HG03045 (cell line): ENCODE measurements around the gene KLHL5.

Experiments used
- ATAC-seq: cut with Tn5 transposase; IDR thresholded peaks from one replicate; pipeline ENCODE4 v1.9.1; 2021; ENCODE audit warnings: mild to moderate bottlenecking, moderate library complexity; ENCODE audit not compliant: unreplicated experiment

KLHL5 gene

DNA sequence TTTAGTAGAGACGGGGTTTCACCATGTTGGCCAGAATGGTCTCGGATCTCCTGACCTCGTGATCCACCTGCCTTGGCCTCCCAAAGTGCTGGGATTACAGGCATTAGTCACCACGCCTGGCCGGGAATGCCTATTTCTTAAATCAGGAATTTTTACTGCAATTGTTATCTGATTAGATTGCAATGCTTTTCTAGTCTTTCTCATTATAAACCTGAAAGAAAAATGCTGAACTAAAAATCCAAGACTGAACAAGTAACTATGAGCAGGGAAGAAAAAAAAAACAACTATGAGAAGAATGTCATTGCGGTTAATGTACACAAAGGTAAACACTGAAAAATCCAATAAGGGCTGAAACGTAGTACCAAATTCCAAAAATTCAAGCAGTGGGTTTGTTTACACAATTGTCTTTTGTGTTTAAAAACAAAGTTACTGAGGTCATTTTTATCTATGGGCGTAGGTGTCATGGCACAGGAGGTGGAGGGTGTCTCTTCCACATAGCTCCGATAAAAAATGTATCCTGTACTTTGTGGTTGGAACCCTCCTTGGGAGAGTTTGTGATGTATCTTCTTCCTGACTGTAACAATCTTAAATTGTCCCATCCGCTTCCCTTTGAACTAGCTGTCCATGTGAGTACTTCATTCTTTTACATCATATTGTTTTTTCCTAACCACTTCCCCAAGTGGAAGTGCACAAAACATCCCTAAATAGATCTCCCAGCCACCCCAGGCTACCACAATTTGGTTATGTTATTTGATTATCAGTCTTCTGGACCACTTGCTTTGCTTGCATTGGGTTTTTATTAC, 18.8 kb upstream of the KLHL5 start:
- no peak for ATAC-seq

DNA sequence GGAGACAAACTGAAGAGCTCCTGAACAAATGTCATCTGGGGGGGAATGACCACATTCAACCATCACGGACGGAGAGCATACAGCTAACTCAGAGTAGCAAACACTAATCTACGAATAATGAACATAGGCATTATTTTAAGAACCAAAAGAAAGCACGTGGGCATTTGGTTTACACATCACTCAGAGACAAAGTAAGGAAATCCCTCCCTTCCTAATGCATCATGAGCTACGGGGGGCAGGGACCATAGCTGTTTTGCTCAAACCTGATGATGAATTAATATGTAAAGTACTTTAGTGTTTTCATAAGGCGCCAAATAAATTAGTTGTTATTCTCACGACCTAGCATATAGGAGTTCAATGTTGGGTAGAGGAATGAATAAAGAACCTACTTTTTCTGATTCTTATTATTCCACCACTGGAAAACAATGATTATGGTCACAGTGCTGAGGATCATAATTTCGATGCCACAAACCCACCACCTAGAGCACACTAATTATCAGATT, 18.1 kb upstream of the KLHL5 start:
- ATAC-seq: no peak

DNA sequence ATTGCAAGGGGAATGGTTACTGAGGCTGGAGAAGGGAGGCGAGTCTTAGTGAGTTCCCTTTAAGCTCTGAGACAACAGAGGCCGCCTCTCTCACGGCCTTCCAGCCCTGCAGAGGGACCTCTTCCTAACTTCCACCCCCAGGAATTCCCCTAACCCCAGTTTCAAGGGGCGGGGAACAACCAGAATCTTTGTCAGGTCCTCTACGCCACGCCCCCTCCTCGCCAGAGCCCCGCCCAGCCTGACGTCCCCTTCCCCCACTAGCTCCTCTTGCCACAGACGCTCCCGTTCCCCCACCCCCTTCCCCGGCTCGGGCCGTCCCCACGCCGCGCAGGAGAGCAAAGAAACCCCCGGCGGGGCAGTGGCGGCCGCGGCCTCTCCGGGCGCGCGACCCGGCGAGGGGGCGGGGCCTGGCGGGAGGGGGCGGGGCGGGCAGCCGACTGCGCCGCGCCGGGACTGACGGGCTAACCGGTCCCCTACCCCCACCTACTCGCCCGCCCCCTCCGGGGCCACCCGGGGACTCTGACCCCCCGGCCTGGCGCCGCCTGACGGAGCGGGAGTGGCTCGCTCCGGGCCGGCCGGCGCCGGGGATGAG, 17.6 kb upstream of the KLHL5 start:
- ATAC-seq: peak; percentile 75

DNA sequence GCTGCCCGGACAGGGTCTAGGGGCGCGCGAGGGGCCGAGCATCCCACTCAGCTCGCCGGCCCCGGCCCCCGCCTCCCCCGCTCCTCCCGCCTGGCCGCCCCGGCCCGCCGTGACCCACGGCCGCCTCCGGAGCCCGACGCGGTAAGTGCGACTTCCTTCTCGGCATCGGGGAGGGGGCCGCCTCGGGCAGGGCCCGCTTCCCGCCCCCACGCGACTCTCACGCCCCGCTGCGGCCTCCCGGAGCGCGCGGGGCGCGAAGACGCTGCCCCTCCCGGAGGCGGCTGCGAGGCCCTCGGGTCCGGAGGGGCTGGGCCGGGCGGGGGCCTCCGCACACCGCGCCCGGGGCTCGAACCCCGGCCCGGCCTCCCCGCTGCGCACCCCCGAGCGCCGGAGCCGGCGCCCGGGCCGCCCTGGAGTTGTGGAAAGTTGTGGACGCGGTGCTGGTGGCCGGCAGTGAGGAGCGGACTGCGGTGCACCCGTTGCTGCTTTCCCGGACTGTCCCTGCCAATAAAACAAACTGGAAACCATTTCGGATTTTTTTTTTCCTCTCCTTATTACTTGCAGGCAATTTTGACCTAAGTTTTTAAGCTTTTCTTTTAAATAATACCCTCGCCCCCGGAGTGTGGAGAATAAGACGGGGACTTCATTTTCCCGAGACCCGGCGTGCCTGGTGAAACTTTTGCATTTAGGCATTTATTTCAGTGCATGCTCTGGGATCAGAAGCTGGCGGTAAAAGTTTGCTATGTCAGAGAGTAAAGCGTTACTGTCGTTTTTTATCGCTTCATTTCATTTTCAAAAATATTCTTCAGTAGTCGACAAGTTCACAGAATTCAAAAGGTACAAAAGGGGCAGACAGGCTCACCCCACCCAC, 16.8 kb upstream of the KLHL5 start:
- peak; percentile 32 for ATAC-seq

DNA sequence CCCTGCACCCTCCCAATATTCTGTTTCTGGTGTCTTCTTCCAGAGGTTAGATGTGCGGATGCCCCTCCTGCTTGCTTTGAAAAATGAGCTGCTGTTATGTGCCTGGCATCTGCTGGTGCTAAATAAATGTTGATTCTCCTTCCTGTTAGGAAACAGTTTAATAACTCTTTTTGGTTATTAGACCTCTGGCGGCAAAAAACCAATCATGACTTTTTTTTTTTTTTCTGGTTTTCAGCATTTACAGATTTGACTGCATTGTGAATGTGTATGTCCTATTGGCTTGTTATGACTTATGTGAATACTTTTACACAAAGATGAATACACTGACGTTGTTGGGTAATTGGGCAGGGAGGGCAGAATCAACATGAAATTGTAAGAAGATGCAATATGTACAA, 16.2 kb upstream of the KLHL5 start:
- no peak for ATAC-seq

DNA sequence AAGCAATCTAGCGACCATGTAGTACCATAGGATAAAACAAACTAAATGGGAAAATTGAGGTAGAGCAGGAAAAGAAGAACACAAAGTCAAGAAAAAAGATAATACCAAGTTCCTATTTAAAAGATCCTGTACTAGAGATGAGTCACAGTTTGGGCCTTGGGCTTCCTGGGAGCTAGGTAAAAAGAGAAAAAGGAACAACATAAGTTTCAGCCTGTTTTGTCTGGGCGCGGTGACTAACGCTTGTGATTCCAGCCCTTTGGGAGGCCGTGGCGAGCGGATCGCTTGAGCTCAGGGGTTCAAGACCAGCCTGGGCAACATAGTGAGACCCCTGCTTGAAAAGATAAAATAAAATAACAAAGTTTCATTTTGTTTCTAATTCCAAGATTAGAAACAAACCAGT, 15.8 kb upstream of the KLHL5 start:
- ATAC-seq: no peak

DNA sequence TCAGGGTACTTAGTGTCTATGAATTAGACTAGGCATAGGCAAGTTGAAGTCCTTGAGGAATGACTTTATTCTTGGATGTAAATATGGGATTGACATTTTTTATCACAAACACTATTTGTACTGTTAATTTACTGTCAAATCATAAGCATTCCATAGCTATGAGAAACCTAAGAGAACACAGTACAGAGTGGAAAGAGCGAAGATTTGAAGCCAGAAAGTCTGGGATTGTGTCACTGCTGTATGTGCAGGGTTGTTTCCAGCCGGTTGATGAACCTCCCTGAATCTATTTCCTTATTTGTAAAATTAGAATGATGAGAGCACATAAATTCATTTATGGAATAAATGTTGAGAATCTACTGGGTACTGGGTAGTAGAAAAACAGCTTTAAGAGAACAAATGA, 14.4 kb upstream of the KLHL5 start:
- no peak for ATAC-seq

DNA sequence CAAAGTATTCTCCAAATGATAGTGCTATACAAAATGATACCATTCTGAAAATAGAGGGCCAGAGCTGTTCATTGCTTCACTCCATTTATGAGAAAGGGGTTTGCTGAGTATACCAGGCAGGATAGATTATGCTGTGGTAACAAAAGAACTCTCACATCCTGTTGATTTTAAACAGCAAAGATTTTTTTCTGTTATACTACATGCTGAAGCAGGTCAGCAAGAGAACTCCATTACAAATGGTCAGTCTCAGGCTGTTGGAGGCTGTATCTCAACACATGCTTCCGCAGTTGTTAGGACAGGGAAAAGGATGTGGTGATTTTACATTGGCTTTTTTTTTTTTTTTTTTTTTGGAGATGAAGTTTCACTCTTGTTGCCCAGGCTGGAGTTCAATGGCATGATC, 13.7 kb upstream of the KLHL5 start:
- ATAC-seq: no peak

DNA sequence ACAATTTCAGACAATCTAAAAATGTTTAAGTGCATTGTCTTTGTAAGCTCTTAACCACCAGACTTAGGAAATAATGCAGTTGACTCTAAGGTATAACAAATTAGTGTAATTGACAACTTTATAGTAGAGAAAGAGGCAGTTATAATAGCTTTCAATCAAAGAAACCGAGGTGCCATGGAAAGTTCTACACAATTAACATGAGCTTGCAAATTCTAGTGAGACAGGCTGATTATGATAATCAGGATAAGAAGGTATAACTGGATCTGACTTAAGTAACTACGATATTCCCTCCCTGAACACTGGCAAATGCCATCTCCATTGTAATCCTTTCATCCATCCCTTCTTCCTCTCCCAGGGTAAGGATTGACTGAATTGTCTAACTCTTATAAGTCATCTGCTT, 11.4 kb upstream of the KLHL5 start:
- no peak for ATAC-seq

DNA sequence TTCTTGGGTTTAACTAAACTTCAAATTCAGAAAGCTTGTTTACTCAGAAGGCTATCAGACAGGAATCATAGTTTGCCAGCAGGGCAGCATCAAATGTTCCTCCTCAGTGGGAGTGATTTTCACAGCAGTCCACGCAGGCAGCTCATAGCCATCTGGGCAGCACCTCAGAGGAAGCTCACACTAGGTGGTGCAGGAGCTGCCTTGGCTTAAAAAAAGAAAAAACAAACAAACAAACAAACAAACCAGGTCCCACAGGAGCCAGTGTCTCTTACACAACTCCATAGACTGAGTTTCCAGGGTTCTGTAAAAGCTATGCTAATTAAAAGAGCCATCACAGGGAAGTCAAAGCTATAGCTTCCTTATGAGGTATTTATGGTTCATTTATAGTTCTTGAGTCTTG, 10.5 kb upstream of the KLHL5 start:
- no peak for ATAC-seq

DNA sequence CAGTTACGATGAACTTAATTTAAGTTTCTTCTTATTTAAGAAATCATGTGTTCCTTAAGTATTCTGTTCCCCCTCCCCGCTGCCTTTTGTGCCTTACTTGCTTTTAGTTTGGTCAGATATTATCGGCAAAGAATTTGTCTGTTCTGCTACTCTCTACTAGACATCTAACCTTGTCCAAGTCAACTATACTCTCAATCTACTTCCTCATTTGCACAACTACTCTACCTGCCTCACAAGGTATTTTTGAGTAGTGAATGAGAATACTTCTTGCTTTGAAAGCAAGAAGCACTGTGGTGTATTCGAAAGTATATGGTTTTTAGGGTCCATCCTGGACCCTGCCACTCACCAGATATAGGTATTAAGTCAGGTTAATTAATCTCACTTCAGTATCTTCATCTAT, 8.0 kb upstream of the KLHL5 start:
- no peak for ATAC-seq

DNA sequence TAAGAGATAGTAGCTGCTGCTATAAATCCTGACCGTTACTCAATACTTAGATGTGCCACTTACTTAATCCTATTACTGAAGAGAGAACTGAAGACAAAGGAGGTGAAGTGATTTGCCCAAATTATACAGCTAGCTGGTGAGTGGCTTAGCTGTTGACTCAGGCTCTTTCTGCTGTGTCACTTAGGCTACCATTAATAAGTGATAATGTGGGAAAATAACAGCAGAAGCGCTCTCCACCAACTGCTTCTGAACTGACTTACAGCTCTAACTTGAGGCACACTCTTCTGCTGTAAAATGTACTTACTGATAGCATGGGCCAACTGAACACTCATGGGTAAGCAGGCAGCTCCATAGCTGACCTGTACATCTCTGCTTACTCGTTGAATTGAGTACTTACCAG, 7.5 kb upstream of the KLHL5 start:
- ATAC-seq: no peak

DNA sequence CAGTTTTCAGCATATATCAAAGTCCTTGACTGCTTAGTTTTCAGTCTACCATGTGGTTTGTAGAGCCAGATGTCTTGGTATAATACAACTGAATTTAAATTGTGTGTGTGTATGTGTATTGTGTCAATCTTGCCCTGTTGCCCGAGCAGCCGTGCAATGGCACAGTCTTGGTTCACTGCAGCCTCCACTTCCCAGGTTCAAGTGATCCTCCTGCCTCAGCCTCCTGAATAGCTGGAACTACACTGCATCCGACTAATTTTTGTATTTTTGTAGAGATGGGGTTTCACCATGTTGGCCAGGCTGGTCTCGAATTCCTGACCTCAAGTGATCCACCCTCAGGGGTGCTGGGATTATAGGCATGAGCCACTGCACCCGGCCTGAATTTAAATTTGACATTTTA, 6.0 kb upstream of the KLHL5 start:
- no peak for ATAC-seq

DNA sequence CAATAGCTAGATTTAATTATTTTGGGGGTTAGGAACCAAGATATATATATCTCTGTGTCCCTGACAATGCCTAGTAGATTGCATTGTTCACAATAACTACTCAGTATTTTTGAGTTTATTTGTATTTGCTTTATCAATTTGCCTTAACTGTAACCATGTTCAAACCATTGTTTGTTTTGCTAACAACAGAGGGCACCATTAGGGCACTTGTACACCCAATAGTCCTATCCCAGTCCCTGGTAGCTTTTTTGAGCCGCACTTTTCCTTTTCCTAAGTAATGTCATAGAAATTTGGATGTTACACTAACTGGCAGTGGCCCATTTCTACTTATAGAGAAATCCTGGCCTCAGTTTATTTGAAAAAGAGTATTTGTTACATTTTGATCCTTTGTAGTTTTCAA, 575 bp upstream of the KLHL5 start:
- no peak for ATAC-seq

DNA sequence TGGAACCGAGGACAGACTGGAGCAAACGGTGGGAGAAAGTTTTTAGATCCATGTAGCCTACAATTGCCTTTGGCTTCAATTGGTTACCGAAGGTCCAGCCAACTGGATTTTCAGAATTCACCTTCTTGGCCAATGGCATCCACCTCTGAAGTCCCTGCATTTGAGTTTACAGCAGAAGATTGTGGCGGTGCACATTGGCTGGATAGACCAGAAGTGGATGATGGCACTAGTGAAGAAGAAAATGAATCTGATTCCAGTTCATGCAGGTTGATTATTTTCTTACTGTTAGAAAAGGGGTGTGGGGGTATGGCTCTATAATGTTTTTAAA, 702 bp downstream of the KLHL5 start:
- ATAC-seq: no peak

DNA sequence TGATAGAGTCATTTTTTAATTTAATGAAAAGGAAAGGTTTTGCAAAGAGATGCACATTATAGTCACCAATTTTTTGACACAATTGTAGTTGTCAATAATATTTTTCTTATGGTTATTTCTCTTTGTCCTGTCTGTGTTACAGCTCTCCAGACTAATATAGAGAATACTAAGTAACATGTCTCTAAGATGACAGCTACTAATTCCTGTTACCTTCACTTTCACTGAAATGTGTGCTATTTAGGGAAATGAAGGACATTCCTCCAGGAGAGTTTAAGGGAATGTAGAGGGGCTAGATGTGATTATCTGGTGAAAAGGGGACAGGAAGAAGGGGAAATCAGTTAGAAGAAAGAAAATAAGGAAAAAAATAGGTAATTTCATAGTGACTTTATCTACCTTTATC, 1.4 kb downstream of the KLHL5 start:
- ATAC-seq: no peak

DNA sequence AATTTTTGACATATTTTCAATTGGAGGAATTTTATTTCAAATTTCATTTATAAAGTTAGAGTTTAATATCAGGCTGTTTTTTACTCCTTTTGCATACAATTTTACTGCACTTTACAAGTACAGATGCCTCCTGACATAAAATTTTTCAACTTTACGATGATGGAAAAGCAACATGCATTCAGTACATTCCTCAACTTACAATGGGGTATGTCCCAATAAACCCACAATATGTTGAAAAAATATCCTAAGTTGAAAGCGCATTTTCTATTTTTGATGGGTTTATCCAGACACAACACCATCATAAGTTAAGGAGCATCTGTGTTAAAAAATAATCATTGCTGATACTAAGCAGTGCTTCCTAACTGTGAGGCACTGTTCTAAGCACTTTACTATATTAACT, 4.3 kb downstream of the KLHL5 start:
- ATAC-seq: no peak

DNA sequence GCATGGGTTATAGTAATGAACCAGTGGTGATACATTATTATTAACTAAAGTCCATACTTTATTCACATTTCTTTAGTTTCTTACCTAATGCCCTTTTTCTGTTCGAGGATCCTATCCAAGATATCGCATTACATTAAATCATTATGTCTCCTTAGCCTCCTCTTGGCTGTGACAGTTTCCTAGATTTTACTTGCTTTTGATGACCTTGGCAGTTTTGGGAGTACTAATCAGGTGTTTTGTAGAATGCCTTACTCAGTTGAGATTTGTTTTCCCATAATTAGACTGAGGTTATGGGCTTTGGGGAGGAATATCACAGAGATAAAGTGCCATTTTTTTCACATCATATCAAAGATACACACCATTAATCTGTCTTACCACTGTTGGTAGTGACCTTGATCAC, 5.0 kb downstream of the KLHL5 start:
- ATAC-seq: no peak

DNA sequence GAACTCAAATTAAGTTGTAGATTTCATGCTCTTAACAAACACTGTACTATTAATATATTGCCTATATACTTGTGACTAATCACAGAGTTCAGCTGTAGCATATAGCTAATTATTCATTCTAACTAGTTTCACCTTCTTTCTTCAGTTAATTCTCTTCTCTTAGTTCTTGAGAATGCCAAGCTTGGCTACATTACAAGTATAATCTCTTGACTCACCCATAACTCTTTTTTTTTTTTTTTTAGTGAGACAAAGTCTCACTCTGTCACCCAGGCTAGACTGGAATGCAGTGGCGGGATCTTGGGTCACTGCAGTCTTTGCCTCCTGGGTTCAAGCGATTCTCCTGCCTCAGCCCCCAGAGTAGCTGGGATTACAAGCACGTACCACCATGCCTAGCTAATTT, 5.4 kb downstream of the KLHL5 start:
- ATAC-seq: no peak

DNA sequence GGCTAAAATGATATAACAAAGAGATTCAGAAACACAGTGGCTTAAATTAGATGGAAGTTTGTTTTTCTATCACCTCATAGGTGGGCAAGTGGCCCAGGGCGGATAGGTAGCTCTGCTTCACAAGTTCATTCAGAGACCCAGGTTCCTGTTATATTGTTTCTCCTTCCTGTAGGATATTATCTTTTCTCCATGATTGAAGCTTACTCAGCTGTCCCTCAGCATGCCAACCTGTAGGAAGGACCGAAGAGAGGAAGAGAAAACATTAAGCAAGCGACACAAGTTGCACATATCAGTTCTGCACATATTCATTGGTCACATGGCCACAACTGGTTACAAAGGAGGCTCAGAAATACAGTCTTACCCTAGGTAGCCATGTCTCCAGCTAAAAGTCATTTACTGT, 6.9 kb downstream of the KLHL5 start:
- ATAC-seq: no peak

DNA sequence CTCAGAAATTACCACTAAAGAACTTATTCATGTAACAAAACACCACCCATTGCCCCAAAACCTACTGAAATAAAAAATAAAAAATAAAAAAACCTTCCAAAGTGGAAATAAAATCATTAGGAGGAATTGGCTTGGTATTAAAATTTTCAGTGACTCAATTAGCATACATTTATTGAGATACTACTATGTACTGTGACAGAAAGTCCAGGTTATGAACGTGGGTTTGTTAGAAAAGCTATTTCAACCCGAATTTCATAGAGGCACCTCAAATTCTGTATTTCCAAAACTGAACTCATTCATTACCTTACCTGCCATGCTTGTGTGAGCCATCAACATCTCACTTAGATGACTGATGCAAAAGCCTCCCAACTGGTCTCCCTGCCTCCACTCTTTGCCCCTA, 16.8 kb downstream of the KLHL5 start:
- ATAC-seq: no peak

DNA sequence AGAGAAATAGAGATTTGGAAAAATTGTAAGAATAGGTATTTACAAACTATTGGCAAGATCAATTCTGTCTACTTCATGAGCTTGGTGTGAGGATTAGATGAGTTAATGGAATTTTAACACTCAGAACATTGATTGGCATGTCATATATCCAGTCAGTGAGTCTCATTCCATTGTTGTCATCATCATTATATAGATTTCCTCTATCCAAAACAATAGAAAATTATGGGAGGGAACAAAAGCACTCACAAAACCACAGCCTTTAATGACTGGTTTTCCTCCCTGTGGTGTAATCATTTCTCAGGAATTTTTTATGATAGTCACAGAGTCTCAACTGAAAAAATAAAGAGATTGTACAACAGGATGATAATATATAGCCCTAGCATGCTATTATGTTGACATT, 21.1 kb downstream of the KLHL5 start:
- no peak for ATAC-seq
